ENCODE data around the gene CERS5.

Gene CERS5

DNA sequence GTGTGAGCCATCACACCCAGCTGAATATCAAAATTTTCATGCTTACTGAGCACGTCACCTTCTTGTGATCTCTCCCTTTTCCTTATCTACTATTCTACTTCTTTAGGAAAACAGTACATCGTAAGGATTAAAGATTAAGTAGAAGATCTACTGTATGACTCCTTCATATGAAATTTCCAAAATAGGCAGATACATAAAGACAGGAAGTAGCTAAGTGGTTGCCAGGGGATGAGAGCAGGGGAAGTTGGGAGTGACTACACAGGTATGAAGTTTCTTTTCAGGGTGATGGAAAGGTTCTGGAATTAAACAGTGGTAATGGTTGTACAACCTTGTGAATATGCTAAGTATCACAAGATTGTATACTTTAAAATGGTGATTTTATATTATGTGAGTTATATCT lies 36.5 kb upstream of the CERS5 start:
- no peak overlapping the region for H3K9ac ChIP-seq (ENCODE audit: insufficient read length)
- no peak for DNase-seq (ENCODE audit: low read depth, low spot score)
- no peak overlapping the region for H3K27ac ChIP-seq
- TF ChIP-seq FOXP2 (optimal IDR thresholded peaks at IDR 0.05; ENCODE audit: control extremely low read depth, extremely low read length, insufficient read depth) (no peak), EZH2 (IDR thresholded peaks at IDR 0.05) (no peak), POLR2AphosphoS5 (IDR thresholded peaks at IDR 0.05; ENCODE audit: borderline replicate concordance, low read depth, low read length) (no peak)
- H3K4me3 ChIP-seq = no peak overlapping the region
- H3K36me3 ChIP-seq (ENCODE audit: insufficient read depth, low read length) = peaks cover 64% of the 10 kb centered on the region
- H3K9me3 ChIP-seq (ENCODE audit: low read depth, low read length) = no peaks in the 10 kb centered on the region

DNA sequence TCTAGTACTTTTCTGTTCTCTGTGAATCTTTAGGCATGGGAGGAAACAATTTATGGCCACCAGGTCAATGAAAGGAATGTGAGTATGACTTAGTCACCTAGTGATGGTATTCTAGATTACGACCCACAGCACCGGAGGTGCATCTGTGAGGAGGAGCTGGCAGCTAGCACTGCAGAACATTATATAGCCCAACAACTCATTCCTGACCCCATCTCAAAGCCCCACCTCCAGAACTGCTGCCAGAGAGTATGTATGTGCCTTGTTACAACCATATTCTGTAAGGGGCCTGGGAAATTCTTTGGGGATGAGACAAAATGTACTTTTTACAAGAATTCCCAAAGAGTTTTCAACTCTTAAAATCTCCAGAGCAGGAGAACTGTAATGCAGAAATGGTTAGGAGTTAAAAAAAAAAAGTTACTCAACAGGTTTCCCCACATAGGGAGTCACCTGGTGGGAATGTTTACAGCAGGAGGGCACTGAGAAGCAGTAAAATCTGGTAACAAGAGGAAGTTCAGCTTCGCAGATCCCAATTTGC lies 34.9 kb upstream of the CERS5 start:
- no peak for TF ChIP-seq POLR2AphosphoS5 (IDR thresholded peaks at IDR 0.05; ENCODE audit: borderline replicate concordance, low read depth, low read length)
- no peak for TF ChIP-seq EZH2 (IDR thresholded peaks at IDR 0.05)
- no peak for TF ChIP-seq FOXP2 (optimal IDR thresholded peaks at IDR 0.05; ENCODE audit: control extremely low read depth, extremely low read length, insufficient read depth)
- Histone ChIP-seq H3K9ac (ENCODE audit: insufficient read length) (no peak overlapping the region), H3K9me3 (ENCODE audit: low read depth, low read length) (no peaks in the 10 kb centered on the region), H3K36me3 (ENCODE audit: insufficient read depth, low read length) (peaks cover 78% of the 10 kb centered on the region), H3K4me3 (no peak overlapping the region), H3K27ac (no peak overlapping the region)
- DNase-seq (ENCODE audit: low read depth, low spot score) = no peak

DNA sequence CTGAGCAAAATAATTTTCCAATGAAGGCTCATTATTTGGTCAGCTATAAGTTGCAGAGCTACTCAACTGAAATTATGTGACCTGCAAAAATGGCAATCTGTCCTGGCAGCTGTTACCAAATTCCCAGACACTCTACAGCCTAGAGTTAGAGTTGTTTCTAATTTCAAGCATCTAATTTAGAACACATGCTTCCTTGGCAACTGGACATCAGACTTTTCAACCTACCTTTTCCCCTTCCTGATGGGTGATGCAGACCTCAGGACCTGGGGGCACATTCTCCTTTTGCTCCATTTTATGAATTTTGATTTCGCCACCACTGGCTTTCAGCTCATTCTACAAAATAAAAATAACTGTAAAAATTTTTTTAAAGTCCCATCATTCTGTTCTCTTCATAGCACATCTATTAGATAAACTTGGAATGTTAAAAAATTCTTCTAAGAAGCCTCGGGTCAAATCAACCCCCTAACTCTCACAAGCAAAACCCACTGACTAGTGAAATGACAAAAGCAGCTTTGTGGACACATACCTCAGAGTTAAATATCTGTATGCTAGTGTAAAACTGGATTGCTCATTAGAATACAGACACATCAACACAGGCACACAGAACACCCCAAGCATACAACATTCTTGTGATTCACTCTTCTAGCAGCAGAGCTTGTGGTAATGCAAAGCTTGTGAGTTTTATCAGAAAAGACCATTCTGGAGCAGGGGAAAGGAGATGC lies 33.5 kb upstream of the CERS5 start:
- Histone ChIP-seq H3K9me3 (ENCODE audit: low read depth, low read length) (no peaks in the 10 kb centered on the region), H3K9ac (ENCODE audit: insufficient read length) (no peak overlapping the region), H3K36me3 (ENCODE audit: insufficient read depth, low read length) (peaks cover 82% of the 10 kb centered on the region), H3K27ac (no peak overlapping the region), H3K4me3 (no peak overlapping the region)
- no peak for TF ChIP-seq FOXP2 (optimal IDR thresholded peaks at IDR 0.05; ENCODE audit: control extremely low read depth, extremely low read length, insufficient read depth)
- DNase-seq (ENCODE audit: low read depth, low spot score) = no peak

DNA sequence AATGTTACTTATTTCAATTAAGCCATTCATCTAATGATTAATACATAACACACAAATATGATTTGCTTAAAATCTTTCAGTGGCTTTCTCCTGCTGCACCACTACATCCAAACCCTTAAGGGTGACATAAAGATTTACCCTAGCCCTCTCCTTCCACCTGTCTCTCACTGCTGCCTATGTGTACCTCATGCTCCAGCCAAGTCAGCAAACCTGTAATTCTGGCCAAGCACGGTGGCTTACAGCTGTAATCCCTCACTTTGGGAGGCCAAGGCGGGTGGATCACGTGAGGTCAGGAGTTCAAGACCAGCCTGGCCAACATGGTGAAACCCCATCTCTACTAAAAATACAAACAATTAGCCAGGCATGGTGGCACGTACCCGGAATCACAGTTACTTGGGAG lies 31.7 kb upstream of the CERS5 start:
- Histone ChIP-seq H3K9me3 (ENCODE audit: low read depth, low read length) (no peaks in the 10 kb centered on the region), H3K9ac (ENCODE audit: insufficient read length) (no peak overlapping the region), H3K36me3 (ENCODE audit: insufficient read depth, low read length) (peaks cover 73% of the 10 kb centered on the region), H3K27ac (no peak overlapping the region), H3K4me3 (no peak overlapping the region)
- no peak for TF ChIP-seq FOXP2 (optimal IDR thresholded peaks at IDR 0.05; ENCODE audit: control extremely low read depth, extremely low read length, insufficient read depth)
- TF ChIP-seq EZH2 (IDR thresholded peaks at IDR 0.05) = no peak
- no peak for TF ChIP-seq POLR2AphosphoS5 (IDR thresholded peaks at IDR 0.05; ENCODE audit: borderline replicate concordance, low read depth, low read length)
- no peak for DNase-seq (ENCODE audit: low read depth, low spot score)

DNA sequence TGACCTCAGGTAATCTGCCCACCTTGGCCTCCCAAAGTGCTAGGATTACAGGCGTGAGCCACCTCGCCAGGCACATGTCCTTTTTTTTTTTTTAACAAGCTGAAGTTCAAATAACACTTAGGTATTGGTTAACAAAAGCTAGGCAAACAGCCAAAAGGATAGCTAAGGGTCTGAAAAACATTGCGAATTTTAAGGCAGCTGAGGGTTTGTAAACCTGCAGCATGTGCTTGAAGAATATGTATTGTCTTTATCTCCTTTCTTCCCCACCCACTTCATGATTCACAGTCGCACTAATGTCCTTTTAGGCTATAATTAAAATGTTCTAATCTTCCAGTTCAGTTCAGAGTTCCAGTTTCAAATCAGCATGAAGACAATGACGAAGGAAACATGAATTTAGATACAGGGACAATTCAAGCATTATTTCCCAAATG lies 30.1 kb upstream of the CERS5 start:
- Histone ChIP-seq H3K4me3 (no peak overlapping the region), H3K9me3 (ENCODE audit: low read depth, low read length) (no peaks in the 10 kb centered on the region), H3K36me3 (ENCODE audit: insufficient read depth, low read length) (peaks cover 67% of the 10 kb centered on the region), H3K27ac (no peak overlapping the region), H3K9ac (ENCODE audit: insufficient read length) (no peak overlapping the region)
- no peak for DNase-seq (ENCODE audit: low read depth, low spot score)
- TF ChIP-seq FOXP2 (optimal IDR thresholded peaks at IDR 0.05; ENCODE audit: control extremely low read depth, extremely low read length, insufficient read depth) (no peak), POLR2AphosphoS5 (IDR thresholded peaks at IDR 0.05; ENCODE audit: borderline replicate concordance, low read depth, low read length) (no peak), EZH2 (IDR thresholded peaks at IDR 0.05) (no peak)

DNA sequence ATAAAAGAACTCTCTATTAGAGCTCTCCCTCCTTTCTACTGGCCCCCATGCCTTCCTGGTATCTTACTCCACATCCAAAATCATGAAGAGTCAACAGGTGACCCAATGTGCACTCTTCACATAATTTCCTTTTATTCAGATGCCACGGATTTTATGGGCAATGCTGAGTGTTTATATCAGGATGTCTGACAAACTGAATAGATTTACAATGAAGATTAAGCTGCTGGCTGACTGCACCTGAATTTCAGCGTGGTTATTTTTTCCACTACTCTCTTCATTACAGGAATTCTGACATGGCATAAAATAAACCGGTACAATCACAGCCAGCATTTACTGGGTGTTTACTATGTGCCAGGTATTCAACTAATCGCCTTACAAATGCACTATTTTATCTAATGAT lies 29.4 kb upstream of the CERS5 start:
- Histone ChIP-seq H3K9ac (ENCODE audit: insufficient read length) (no peak overlapping the region), H3K4me3 (peak overlapping the region; percentile 30; the same call in 1 of the 2 replicates), H3K27ac (no peak overlapping the region), H3K36me3 (ENCODE audit: insufficient read depth, low read length) (peaks cover 64% of the 10 kb centered on the region), H3K9me3 (ENCODE audit: low read depth, low read length) (no peaks in the 10 kb centered on the region)
- DNase-seq (ENCODE audit: low read depth, low spot score) = no peak
- TF ChIP-seq EZH2 (IDR thresholded peaks at IDR 0.05) (no peak), POLR2AphosphoS5 (IDR thresholded peaks at IDR 0.05; ENCODE audit: borderline replicate concordance, low read depth, low read length) (no peak), FOXP2 (optimal IDR thresholded peaks at IDR 0.05; ENCODE audit: control extremely low read depth, extremely low read length, insufficient read depth) (no peak)

DNA sequence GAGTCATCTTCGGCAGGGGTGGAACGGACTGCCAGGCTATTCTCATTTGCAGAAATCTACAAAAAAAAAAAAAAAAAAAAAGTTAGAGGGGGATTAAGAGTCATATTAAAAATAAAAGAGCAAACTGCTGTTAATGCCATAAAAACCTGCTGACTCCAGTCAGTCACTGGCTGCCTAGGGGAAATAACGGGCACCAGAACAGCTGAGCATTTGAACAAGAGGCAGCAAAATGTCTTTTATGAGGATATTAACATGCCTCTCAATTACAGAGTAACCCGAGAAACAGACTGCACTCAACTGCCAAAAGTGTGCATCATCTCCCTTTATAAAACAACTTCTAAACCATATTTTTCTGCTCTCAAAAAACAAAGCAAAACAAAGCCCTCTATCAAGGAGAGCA lies 28.7 kb upstream of the CERS5 start:
- TF ChIP-seq POLR2AphosphoS5 (IDR thresholded peaks at IDR 0.05; ENCODE audit: borderline replicate concordance, low read depth, low read length) (peak; percentile 50; the same call in 1 of the 2 replicates), FOXP2 (optimal IDR thresholded peaks at IDR 0.05; ENCODE audit: control extremely low read depth, extremely low read length, insufficient read depth) (peak; percentile 57), EZH2 (IDR thresholded peaks at IDR 0.05) (no peak)
- Histone ChIP-seq H3K9me3 (ENCODE audit: low read depth, low read length) (no peaks in the 10 kb centered on the region), H3K9ac (ENCODE audit: insufficient read length) (no peak overlapping the region), H3K4me3 (peak overlapping the region; percentile 30; the same call in 1 of the 2 replicates), H3K36me3 (ENCODE audit: insufficient read depth, low read length) (peaks cover 61% of the 10 kb centered on the region), H3K27ac (no peak overlapping the region)
- DNase-seq (ENCODE audit: low read depth, low spot score) = peak; percentile 47

DNA sequence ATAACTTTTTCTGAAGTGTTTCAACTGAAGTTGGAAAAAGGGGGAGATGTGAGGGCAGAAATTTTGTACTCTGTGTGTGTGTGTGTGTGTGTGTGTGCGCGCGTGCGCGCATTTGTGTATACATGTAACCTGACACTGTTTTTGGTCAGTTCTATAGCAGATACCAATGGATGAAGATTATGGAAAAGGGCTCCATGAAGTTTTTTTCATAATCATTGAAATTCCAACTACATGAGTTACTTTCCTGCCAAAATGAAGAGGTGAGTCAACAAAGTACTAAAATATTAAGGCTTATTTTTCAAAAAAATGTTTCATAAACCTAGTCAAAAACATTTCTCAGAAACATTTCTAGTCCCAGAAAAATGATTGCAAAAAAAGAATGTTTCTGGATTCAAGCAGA lies 25.7 kb upstream of the CERS5 start:
- H3K4me3 ChIP-seq = no peak overlapping the region
- no peaks in the 10 kb centered on the region for H3K9me3 ChIP-seq (ENCODE audit: low read depth, low read length)
- no peak for DNase-seq (ENCODE audit: low read depth, low spot score)
- no peak for TF ChIP-seq POLR2AphosphoS5 (IDR thresholded peaks at IDR 0.05; ENCODE audit: borderline replicate concordance, low read depth, low read length)
- no peak for TF ChIP-seq EZH2 (IDR thresholded peaks at IDR 0.05)
- H3K36me3 ChIP-seq (ENCODE audit: insufficient read depth, low read length) = peaks cover 40% of the 10 kb centered on the region
- H3K27ac ChIP-seq = no peak overlapping the region
- H3K9ac ChIP-seq (ENCODE audit: insufficient read length) = no peak overlapping the region

DNA sequence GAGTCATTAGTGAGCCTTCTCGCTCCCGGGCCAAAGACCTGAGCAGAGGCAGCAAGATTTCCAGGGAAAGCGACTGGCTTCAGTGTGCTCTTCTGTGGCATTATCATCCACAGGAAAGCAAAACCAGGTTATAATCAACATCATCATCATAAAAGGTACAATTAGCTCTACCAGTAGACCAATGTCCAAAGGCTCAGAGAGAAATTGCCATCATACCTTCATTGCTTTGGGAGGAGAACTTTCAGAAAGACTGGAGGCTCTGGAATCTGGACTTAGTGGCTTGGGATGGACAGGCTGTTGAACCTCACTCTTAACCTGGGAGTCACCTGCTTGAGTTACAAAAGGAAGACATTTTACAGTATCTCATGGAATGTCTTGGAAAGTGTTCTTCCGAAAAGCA lies 25.1 kb upstream of the CERS5 start:
- H3K36me3 ChIP-seq (ENCODE audit: insufficient read depth, low read length) = peaks cover 35% of the 10 kb centered on the region
- TF ChIP-seq EZH2 (IDR thresholded peaks at IDR 0.05) (no peak), FOXP2 (optimal IDR thresholded peaks at IDR 0.05; ENCODE audit: control extremely low read depth, extremely low read length, insufficient read depth) (no peak), POLR2AphosphoS5 (IDR thresholded peaks at IDR 0.05; ENCODE audit: borderline replicate concordance, low read depth, low read length) (no peak)
- DNase-seq (ENCODE audit: low read depth, low spot score) = no peak
- H3K27ac ChIP-seq = no peak overlapping the region
- no peak overlapping the region for H3K9ac ChIP-seq (ENCODE audit: insufficient read length)
- H3K9me3 ChIP-seq (ENCODE audit: low read depth, low read length) = no peaks in the 10 kb centered on the region
- H3K4me3 ChIP-seq = no peak overlapping the region

All from SK-N-MC (cell line).